Parathyroid adenoma (tissue), 2 donors: ENCODE data around the gene CHCHD2.
A peak's percentile ranks its signal among the peaks of the same experiment; 100 is the strongest.
"Not testable (repeated sequence)": the region's sequence is repeated elsewhere in the genome, so short reads cannot be mapped to it uniquely, and the experiment has no call there.

ENCODE experiments used
- H2AFZ ChIP-seq: fragments of 300-600 bp; sonication (generic); one replicate; pipeline ENCODE4 v1.7.0; 2017; ENCODE audit warnings: antibody characterized with exemption, mild to moderate bottlenecking
- H3K27ac ChIP-seq: fragments of 300-600 bp; sonication (generic); one replicate; pipeline ENCODE4 v1.7.0; 2017
- H3K27me3 ChIP-seq: fragments of 300-600 bp; sonication (generic); one replicate; pipeline ENCODE4 v1.7.0; 2017; ENCODE audit warnings: low read length; ENCODE audit not compliant: control insufficient read depth, insufficient read depth
- H3K36me3 ChIP-seq: fragments of 300-600 bp; sonication (generic); one replicate; pipeline ENCODE4 v1.7.0; 2017; ENCODE audit warnings: low read length; ENCODE audit not compliant: control insufficient read depth, insufficient read depth
- H3K4me1 ChIP-seq: fragments of 300-600 bp; sonication (generic); one replicate; pipeline ENCODE4 v1.7.0; 2017; ENCODE audit warnings: control low read depth
- H3K4me2 ChIP-seq: fragments of 300-600 bp; sonication (generic); one replicate; pipeline ENCODE4 v1.7.0; 2017; ENCODE audit warnings: low read length
- H3K4me3 ChIP-seq: fragments of 300-600 bp; sonication (generic); one replicate; pipeline ENCODE4 v1.7.0; 2017; ENCODE audit warnings: low read depth, low read length
- H3K79me2 ChIP-seq: fragments of 300-600 bp; sonication (generic); one replicate; pipeline ENCODE4 v1.7.0; 2017; ENCODE audit warnings: control low read depth
- H3K9ac ChIP-seq: fragments of 300-600 bp; sonication (generic); one replicate; pipeline ENCODE4 v1.7.0; 2017; ENCODE audit warnings: mild to moderate bottlenecking
- H3K9me3 ChIP-seq: fragments of 300-600 bp; sonication (generic); one replicate; pipeline ENCODE4 v1.7.0; 2017; ENCODE audit warnings: low read length; ENCODE audit not compliant: control insufficient read depth
- CTCF ChIP-seq: fragments of 300-600 bp; sonication (generic); IDR thresholded peaks from one replicate; pipeline ENCODE4 v1.7.0; 2017; ENCODE audit warnings: antibody characterized with exemption, mild to moderate bottlenecking
- donor health status: primary hyperparathyroidism.

CHCHD2 gene

GRCh38 chr7:56083150-56083785 is 23.0 kb downstream of the CHCHD2 start:
- H3K27ac ChIP-seq = no peak overlapping the region
- no peak overlapping the region for H3K4me2 ChIP-seq
- no peak for TF ChIP-seq CTCF
- H3K4me3 ChIP-seq = no peak overlapping the region
- H3K9ac ChIP-seq = no peak overlapping the region
- H3K36me3 ChIP-seq = no peaks in the 10 kb centered on the region
- H2AFZ ChIP-seq = no peak overlapping the region
- no peaks in the 10 kb centered on the region for H3K4me1 ChIP-seq
- H3K79me2 ChIP-seq = no peaks in the 10 kb centered on the region
- no peaks in the 10 kb centered on the region for H3K27me3 ChIP-seq
- no peaks in the 10 kb centered on the region for H3K9me3 ChIP-seq

GRCh38 chr7:56081626-56082340 is 24.5 kb downstream of the CHCHD2 start:
- Histone ChIP-seq H3K4me3 (no peak overlapping the region), H3K27me3 (no peaks in the 10 kb centered on the region), H3K9me3 (no peaks in the 10 kb centered on the region), H2AFZ (no peak overlapping the region), H3K79me2 (no peaks in the 10 kb centered on the region), H3K36me3 (no peaks in the 10 kb centered on the region), H3K4me1 (no peaks in the 10 kb centered on the region), H3K4me2 (no peak overlapping the region), H3K9ac (no peak overlapping the region), H3K27ac (no peak overlapping the region)
- TF ChIP-seq CTCF = no peak

GRCh38 chr7:56080726-56081435 is 25.4 kb downstream of the CHCHD2 start:
- not testable (repeated sequence) for H3K4me2 ChIP-seq, H3K36me3 ChIP-seq, H3K79me2 ChIP-seq, H2AFZ ChIP-seq, H3K27ac ChIP-seq, H3K9ac ChIP-seq, H3K27me3 ChIP-seq, H3K4me3 ChIP-seq, H3K4me1 ChIP-seq, H3K9me3 ChIP-seq

GRCh38 chr7:56079450-56080185 is 26.7 kb downstream of the CHCHD2 start:
- Histone ChIP-seq H2AFZ (no peak overlapping the region), H3K9me3 (no peaks in the 10 kb centered on the region), H3K4me2 (no peak overlapping the region), H3K4me1 (no peaks in the 10 kb centered on the region), H3K79me2 (no peaks in the 10 kb centered on the region), H3K4me3 (no peak overlapping the region), H3K27me3 (no peaks in the 10 kb centered on the region), H3K9ac (no peak overlapping the region), H3K27ac (peak overlapping the region; percentile 26), H3K36me3 (no peaks in the 10 kb centered on the region)
- TF ChIP-seq CTCF = peak; percentile 65

- H3K27ac ChIP-seq = no peak overlapping the region
- H3K9me3 ChIP-seq = no peaks in the 10 kb centered on the region
- H3K79me2 ChIP-seq = no peaks in the 10 kb centered on the region
- H3K27me3 ChIP-seq = no peaks in the 10 kb centered on the region
- TF ChIP-seq CTCF = no peak
- no peak overlapping the region for H3K4me3 ChIP-seq
- no peaks in the 10 kb centered on the region for H3K36me3 ChIP-seq
- H3K4me2 ChIP-seq = no peak overlapping the region
- H3K9ac ChIP-seq = no peak overlapping the region
- peaks cover 5% of the 10 kb centered on the region for H3K4me1 ChIP-seq
- H2AFZ ChIP-seq = no peak overlapping the region
These were observed 28.1 kb downstream of the CHCHD2 start for GRCh38 chr7:56078196-56078595.
